NCI-H146 treated with DMSO at 0.1 percent for 48 hours (cell line): ENCODE measurements around the gene GALNT2.

Source experiments
- DNase-seq: peaks from one replicate; lab custom pipeline; 2025; ENCODE audit not compliant: unreplicated experiment; lab: John Stamatoyannopoulos, UW

GALNT2 gene

GRCh38 chr1:230310381-230311163 is 243.5 kb downstream of the GALNT2 start:
- peak; percentile 66 for DNase-seq

GRCh38 chr1:230312676-230313075 is 245.6 kb downstream of the GALNT2 start:
- DNase-seq: no peak

GRCh38 chr1:230313453-230314141 is 246.6 kb downstream of the GALNT2 start:
- DNase-seq: no peak

DNA sequence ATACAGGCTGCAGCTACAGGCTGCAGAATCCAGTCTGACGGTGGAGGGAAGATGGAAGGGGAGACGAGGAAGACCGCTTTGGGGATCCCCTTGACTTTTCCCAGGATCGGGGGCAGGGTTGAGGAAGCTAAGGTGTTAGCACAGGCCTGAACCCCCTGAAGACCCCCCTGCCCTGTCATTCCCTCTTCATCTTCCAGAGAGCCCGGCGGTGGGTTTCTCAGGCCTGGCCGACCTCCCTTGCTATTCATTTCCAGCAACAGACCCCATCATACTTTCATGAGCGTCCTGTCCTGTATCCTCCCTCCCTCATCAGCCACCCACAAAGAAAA is 247.1 kb downstream of the GALNT2 start:
- no peak for DNase-seq

- no peak for DNase-seq
Measured at GRCh38 chr1:230315099-230315498, 248.1 kb downstream of the GALNT2 start.

DNA sequence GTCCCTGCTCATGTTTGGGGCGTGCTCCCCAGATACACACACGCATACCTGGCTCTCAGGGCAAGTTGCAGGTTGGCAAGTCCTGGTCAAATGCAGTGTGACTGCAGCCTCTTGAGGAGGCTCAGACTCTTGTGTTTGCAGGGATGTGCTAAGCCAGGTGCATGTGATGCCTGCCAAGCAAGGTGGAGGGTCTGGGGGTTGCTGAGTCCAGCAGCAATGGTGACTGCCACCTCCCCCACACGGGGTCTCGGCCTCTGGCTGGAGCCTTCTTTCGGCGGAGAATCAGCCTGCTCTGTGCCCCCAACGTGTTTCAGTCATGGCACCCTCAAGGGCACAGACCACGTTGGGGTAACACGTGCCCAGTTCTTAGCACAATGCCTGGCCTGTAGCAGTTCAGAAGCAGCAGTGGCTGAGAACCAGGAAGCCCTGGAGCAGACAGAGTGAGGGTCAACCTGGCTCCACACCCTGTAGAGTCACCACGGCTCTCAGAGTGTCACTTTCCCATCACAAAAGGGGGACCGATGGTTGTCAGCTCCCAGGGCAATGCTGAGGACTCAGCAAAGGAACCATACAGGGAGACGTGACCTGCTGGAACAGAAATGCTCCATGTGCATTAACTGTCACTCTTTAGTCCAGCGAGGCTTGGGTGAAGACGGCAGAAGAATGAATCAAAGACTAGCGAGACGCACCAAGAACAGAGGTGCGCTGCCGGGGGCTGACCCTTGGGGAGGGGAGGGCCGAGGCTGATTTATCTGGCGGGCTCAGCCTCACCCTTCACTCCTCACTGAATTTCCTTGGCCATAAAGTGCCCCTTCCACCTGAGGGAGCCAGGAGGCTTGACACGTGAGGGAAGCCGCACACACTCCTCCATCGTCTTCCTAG is 250.1 kb downstream of the GALNT2 start:
- DNase-seq: no peak

- DNase-seq: no peak
Measured at GRCh38 chr1:230317823-230318819, 251.1 kb downstream of the GALNT2 start.

DNA sequence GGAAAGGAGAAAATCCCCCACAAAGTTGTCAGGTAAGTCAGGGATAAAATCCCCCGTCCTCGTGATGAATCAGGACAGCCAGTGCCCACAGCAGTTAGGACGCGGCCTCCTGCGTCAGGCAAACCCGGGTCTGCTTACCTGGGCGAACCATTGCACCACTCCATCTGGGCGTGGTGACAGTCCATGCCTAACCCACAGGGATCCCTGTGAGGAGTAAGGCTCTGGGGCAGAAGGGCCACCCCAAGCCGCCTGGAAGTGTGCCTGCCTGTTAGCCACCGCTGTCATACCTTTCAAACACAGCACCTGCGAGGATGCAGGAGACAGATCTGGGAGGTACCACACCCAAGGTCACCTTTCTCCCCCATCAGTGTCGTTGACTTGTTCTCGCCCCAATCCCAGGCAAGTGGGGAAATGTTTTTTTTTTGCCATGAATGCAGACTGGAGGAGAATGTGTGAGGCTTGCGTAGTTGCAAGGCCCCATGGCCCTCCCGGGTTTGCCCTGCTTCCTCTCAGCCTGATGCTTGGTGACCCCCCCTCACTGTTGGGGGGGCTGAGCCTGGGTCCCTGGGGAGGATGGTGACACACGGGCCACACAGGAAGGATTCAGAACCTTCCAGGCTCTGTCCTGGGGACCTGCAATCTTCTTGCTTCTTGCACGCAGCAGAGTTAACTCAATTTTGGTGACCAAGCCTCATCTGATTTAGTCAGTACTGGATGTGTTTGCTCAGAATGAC is 252.1 kb downstream of the GALNT2 start:
- no peak for DNase-seq

DNA sequence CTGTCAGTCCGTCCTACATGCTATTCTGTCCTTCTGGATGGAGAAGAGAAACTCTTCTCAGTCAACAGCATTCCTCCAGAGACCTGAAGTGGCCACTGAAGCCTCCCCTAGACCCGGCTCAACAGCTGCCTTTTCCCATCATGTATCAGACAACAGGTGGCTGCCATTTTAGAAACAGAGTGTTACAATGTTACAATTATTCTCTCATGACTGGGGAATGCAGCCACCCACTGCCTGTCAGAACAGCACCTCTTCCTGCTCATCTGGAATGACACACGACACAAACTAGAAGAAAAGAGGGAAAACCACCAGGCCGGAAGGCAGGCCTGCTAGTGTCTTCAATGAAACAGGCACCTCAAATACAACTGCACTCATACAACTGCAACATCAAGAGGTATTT is 253.8 kb downstream of the GALNT2 start:
- DNase-seq: no peak

DNA sequence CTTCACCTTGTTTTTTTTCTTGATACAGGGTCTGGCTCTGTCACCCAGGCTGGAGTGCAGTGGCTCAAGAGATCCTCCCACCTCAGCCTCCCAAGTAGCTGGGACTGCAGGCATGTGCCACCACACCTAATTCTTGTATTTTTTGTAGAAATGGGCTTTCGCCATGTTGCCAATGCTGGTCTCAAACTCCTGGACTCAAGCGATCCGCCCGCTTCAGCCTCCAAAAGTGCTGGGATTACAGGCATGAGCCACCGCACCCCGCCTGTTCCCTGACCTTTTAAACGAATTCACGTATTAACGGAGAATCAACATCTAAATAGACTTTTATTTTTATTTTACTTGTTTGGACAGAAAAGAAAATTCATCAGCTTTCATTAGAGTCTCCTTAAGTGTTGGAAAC is 254.3 kb downstream of the GALNT2 start:
- DNase-seq: no peak

DNA sequence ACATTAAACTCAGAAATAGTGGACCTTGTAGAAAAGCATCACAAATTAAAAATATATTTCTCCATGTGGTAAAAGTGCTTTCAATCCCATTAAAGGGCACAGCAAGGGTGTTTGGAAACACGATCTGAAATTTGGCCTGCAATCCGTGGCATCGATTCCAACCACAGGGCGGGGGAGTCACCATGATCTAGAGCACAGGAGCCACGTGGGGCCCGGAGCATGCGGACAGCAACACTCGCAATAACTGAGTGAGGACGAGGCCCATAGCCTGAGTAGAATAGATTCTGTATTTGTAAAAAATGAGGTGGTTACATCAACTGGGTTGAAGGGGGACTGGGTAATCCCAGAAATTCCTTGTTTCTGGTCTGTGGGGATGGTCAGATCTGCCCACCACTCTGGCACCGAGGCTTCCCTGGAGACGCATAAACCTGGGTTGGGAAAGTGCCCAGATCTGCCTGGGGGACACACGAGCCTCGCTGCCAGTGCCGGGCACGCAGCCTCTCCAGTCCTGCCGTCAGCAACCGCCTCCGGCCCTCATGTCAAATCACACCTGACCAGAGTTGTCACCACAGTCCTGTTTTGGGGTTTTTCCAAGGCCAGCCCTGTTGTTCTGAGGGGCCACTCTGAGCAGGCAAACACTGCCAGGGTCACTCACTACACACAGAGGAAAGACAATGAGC is 254.8 kb downstream of the GALNT2 start:
- no peak for DNase-seq

- no peak for DNase-seq
Measured at GRCh38 chr1:230322421-230322756, 255.4 kb downstream of the GALNT2 start.

GRCh38 chr1:230322967-230323547 is 256.0 kb downstream of the GALNT2 start:
- DNase-seq: no peak

DNA sequence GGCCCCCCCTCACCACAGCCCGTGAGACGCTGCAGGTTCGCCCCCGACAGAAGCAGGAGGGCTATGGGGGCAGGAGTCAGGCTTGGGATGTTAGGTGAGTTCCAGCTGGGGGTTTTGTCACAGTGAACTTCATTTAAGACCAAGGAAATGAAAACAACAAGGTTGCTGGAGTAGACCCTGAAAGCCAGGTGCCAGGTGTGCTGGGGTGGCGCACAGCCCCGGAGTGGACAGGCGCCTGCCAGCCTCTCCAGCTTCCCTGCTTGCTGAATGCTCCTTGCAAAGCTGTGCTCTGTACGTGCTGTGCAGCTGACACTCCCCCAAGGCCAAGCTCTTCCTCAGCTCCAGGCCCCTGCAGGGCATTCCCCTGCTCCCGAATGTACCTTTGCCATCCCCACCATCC is 256.6 kb downstream of the GALNT2 start:
- no peak for DNase-seq

GRCh38 chr1:230326971-230327891 is 260.2 kb downstream of the GALNT2 start:
- no peak for DNase-seq

GRCh38 chr1:230327892-230328284 is 260.9 kb downstream of the GALNT2 start:
- no peak for DNase-seq

GRCh38 chr1:230328342-230329015 is 261.4 kb downstream of the GALNT2 start:
- no peak for DNase-seq
